Fibroblast of villous mesenchyme (primary cell): ENCODE data around the gene ZC3H7B. TPM values are rescaled to one million over a fixed set of nuclear protein-coding genes. Genes with fewer than 3 reads are reported as not detected.
A peak's percentile ranks its signal among the peaks of the same experiment; 100 is the strongest.

ENCODE experiments used
- DNase-seq: peaks from one replicate; pipeline ENCODE4 v3.0.0-alpha.2; 2010; ENCODE audit warnings: low read depth
- H3K4me3 ChIP-seq: 2 replicates; pipeline ENCODE4 v1.5.1; 2011; ENCODE audit warnings: low read depth, mild to moderate bottlenecking, low read length
- CTCF ChIP-seq: IDR thresholded peaks from 2 replicates; pipeline ENCODE4 v1.5.1; 2012; ENCODE audit warnings: low read depth, mild to moderate bottlenecking, low read length; ENCODE audit not compliant: insufficient read depth
- total RNA-seq: library from RNA; depleted of rRNA; stranded (reverse); fragments of >200 nt; gene quantifications from 2 replicates; pipeline ENCODE4 v1.2.3, GENCODE V29; 2012

ZC3H7B gene
- total RNA-seq, 1 donor, result 80.3 TPM

- no peak overlapping the region for H3K4me3 ChIP-seq
- TF ChIP-seq CTCF, result no peak
- peak; percentile 17 for DNase-seq
These were observed 48.8 kb downstream of the ZC3H7B start for GRCh38 chr22:41350087-41350486.

- TF ChIP-seq CTCF, result no peak
- no peak overlapping the region for H3K4me3 ChIP-seq
- DNase-seq, result no peak
These were observed 49.7 kb downstream of the ZC3H7B start for GRCh38 chr22:41351011-41351410.

GRCh38 chr22:41352058-41352457 is 50.7 kb downstream of the ZC3H7B start:
- no peak for TF ChIP-seq CTCF
- H3K4me3 ChIP-seq, result no peak overlapping the region
- peak; percentile 78 for DNase-seq

GRCh38 chr22:41353862-41354575 is 52.7 kb downstream of the ZC3H7B start:
- no peak for DNase-seq
- H3K4me3 ChIP-seq, result no peak overlapping the region
- TF ChIP-seq CTCF, result no peak

GRCh38 chr22:41354979-41355378 is 53.7 kb downstream of the ZC3H7B start:
- H3K4me3 ChIP-seq, result no peak overlapping the region
- DNase-seq, result no peak
- TF ChIP-seq CTCF, result no peak

GRCh38 chr22:41355895-41356294 is 54.6 kb downstream of the ZC3H7B start:
- H3K4me3 ChIP-seq, result no peak overlapping the region
- DNase-seq, result no peak
- TF ChIP-seq CTCF, result no peak
